CD4-positive, CD25-positive, alpha-beta regulatory T cell (primary cell): Measurements from ENCODE around the gene PPP1R1A. TPM values are rescaled to one million over a fixed set of nuclear protein-coding genes. Genes with fewer than 3 reads are reported as not detected.
A peak's percentile ranks its signal among the peaks of the same experiment; 100 is the strongest.

Source experiments
- ATAC-seq, 2 donors: fragments of 150-1000 bp; cut with Tn5 transposase; one replicate each; pipeline ENCODE4 v1.10.0; 2021; ENCODE audit warnings: low read depth in 2 of 2, moderate number of reproducible peaks in 2 of 2, moderate library complexity in 1 of 2
- DNase-seq, 3 donors: peaks; one replicate each; pipeline versions ENCODE4 v3.0.0 to v3.0.0-alpha.2; 2012 to 2022; ENCODE audit warnings: mixed read lengths in 1 of 3
- H3K27ac ChIP-seq: one replicate; pipeline ENCODE4 v1.7.0; 2013; ENCODE audit warnings: mild to moderate bottlenecking, low read length; ENCODE audit not compliant: insufficient read depth, poor library complexity, severe bottlenecking
- H3K27me3 ChIP-seq: one replicate; pipeline ENCODE4 v1.7.0; 2013; ENCODE audit warnings: low read length; ENCODE audit not compliant: control insufficient read depth, insufficient read depth
- H3K36me3 ChIP-seq: one replicate; pipeline ENCODE4 v1.7.0; 2013; ENCODE audit warnings: mild to moderate bottlenecking, low read length, moderate library complexity; ENCODE audit not compliant: control insufficient read depth, insufficient read depth
- H3K4me1 ChIP-seq: 2 replicates; pipeline ENCODE4 v1.7.0; 2013; ENCODE audit warnings: mild to moderate bottlenecking, low read length; ENCODE audit not compliant: insufficient read depth, control insufficient read depth, poor library complexity, severe bottlenecking
- H3K4me3 ChIP-seq: one replicate; pipeline ENCODE4 v1.7.0; 2013; ENCODE audit warnings: low read depth, mild to moderate bottlenecking, low read length, moderate library complexity
- H3K9me3 ChIP-seq, 2 experiments: 1 replicate in 1 of 2; 2 replicates in 1 of 2; pipeline ENCODE4 v1.7.0; 2013; ENCODE audit warnings: low read length in 2 of 2, mild to moderate bottlenecking in 1 of 2, moderate library complexity in 1 of 2; ENCODE audit not compliant: control insufficient read depth in 2 of 2
- H3K27ac Mint-ChIP-seq, 3 donors: one replicate each; pipeline ENCODE4 v1.8.0; 2020 to 2022; ENCODE audit warnings: mild to moderate bottlenecking in 3 of 3, mixed read lengths in 3 of 3, moderate library complexity in 2 of 3
- H3K27me3 Mint-ChIP-seq: one replicate; pipeline ENCODE4 v1.8.0; 2022; ENCODE audit warnings: mild to moderate bottlenecking, mixed read lengths
- H3K36me3 Mint-ChIP-seq: one replicate; pipeline ENCODE4 v1.8.0; 2020; ENCODE audit warnings: mixed read lengths
- H3K4me1 Mint-ChIP-seq, 4 donors: one replicate each; pipeline ENCODE4 v1.8.0; 2020 to 2022; ENCODE audit warnings: mixed read lengths in 4 of 4, mild to moderate bottlenecking in 1 of 4
- H3K4me3 Mint-ChIP-seq, 4 donors: one replicate each; pipeline ENCODE4 v1.8.0; 2020 to 2022; ENCODE audit warnings: mild to moderate bottlenecking in 4 of 4, mixed read lengths in 4 of 4, moderate library complexity in 3 of 4
- H3K9me3 Mint-ChIP-seq, 7 donors: one replicate each; pipeline ENCODE4 v1.8.0; 2020 to 2022; ENCODE audit warnings: mixed read lengths in 7 of 7, mild to moderate bottlenecking in 3 of 7, moderate library complexity in 2 of 7
- polyA plus RNA-seq, 4 donors: library from polyadenylated mRNA; unstranded; fragments of 300-500 nt; fragmentation: Illumina TruSeq; gene quantifications; one replicate each; pipeline ENCODE4 v1.2.3, GENCODE V29; 2021
- total RNA-seq: library from RNA; stranded (reverse); gene quantifications from one replicate; pipeline ENCODE4 v1.2.3, GENCODE V29; 2022

The PPP1R1A gene
- total and polyA plus RNA-seq, 5 donors from 2014 or later: not detected

DNA sequence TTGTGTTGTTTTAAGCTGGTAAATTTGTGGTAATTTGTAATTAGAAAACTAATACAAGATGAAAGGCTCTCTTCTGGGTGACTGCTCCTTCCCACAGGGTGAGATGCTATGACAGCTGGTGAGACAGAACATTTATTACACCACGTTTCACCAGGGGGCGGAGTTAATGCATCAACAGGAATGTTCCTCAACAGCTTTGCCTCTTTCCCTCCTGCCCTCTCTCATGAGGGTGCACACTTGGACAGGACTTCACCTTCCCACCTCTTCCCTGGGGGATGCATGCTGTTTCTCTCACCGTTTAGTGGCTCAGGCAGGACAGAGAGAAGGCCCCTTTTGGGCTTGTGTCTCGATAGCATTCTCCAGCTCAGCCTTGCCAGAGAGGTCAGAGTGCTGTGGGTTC, 13.4 kb upstream of the PPP1R1A start:
- no peak overlapping the region for H3K4me3 Mint-ChIP-seq
- Histone ChIP-seq H3K4me1 (no peaks in the 10 kb centered on the region), H3K36me3 (no peaks in the 10 kb centered on the region), H3K27ac (no peak overlapping the region), H3K27me3 (no peaks in the 10 kb centered on the region), H3K4me3 (no peak overlapping the region), H3K9me3 (no peaks in the 10 kb centered on the region)
- no peaks in the 10 kb centered on the region for H3K9me3 Mint-ChIP-seq
- no peak for ATAC-seq
- no peak for DNase-seq
- H3K4me1 Mint-ChIP-seq: peaks cover 4 to 6% (median 6%) of the 10 kb centered on the region in 4 donors
- no peaks in the 10 kb centered on the region for H3K36me3 Mint-ChIP-seq
- peaks cover 14% of the 10 kb centered on the region for H3K27me3 Mint-ChIP-seq
- H3K27ac Mint-ChIP-seq: no peak overlapping the region

DNA sequence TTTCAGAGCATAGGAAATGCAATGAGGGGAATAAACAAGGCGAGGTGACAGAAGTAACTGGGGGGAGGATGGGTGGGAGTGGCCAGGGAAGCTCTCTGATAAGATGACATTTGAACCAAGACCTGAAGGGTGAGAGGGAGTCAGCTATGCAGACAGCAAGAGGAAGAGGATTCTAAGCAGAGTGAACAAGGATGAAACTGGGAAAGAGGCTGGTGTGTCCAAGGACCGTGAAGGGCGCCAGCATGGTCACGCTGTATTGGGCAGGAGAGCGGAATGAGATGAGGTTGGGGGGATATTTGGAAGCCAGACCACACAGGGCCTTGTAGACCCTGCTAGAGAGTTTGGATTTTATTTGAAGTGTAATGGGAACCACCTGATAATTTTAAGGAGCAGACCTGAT, 10.5 kb upstream of the PPP1R1A start:
- ATAC-seq: no peak
- Histone ChIP-seq H3K4me3 (no peak overlapping the region), H3K36me3 (no peaks in the 10 kb centered on the region), H3K27me3 (no peaks in the 10 kb centered on the region), H3K27ac (no peak overlapping the region), H3K4me1 (no peaks in the 10 kb centered on the region), H3K9me3 (no peaks in the 10 kb centered on the region)
- Mint-ChIP-seq H3K4me1 (peaks cover 6 to 11% (median 9%) of the 10 kb centered on the region in 4 donors), H3K9me3 (no peaks in the 10 kb centered on the region), H3K36me3 (no peaks in the 10 kb centered on the region), H3K27ac (peak overlapping the region in 1 of 3 donors; percentile 22), H3K27me3 (peaks cover 17% of the 10 kb centered on the region), H3K4me3 (no peak overlapping the region)
- DNase-seq: no peak

DNA sequence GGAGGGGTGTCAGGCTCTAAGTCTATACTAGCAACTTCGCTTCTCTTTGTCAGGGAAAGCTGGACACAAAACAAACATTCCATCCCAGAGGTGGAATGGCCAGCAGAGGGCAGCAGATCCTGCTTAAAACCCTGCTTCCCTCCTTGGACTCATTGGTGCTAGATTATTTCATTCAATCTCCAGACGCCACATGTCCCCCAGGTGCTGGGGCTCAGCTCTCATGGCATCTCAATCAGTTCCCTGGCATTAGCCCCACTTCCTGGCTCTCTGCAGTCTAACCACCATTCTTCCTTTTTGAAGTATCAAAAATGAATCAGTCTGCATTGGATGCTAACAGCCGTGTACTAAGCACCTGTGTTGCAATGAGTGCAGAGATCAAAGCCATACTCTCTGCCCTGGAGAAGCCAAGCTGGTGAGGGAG, 8.1 kb upstream of the PPP1R1A start:
- Histone ChIP-seq H3K36me3 (no peaks in the 10 kb centered on the region), H3K4me3 (no peak overlapping the region), H3K27ac (no peak overlapping the region), H3K9me3 (no peaks in the 10 kb centered on the region), H3K4me1 (no peaks in the 10 kb centered on the region), H3K27me3 (no peaks in the 10 kb centered on the region)
- Mint-ChIP-seq H3K36me3 (no peaks in the 10 kb centered on the region), H3K27me3 (peaks cover 24% of the 10 kb centered on the region), H3K4me3 (no peak overlapping the region), H3K4me1 (peaks cover 0 to 5% (median 4%) of the 10 kb centered on the region in 4 donors), H3K9me3 (no peaks in the 10 kb centered on the region), H3K27ac (no peak overlapping the region)
- no peak for ATAC-seq
- peak in 2 of 3 donors; percentile 20 to 42 for DNase-seq

DNA sequence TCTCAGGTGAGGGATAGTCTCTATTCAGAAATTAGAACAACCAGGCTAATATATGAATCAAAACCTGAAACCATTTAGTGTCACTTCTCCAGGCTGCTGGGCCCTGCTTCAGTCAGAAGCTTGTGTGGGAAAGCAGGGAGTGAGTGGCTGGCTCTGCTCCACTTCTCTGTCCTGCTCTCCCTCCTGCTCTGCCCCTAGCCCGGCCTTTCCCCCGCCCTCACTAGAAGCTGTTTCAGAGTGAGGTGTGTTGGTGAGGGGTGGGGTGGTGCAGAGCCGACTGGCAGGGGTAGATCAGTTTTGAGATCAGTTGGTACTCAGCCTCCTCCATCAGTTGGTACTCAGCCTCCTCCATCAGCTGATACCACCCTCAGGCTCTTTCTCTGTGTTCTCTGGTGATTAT, 7.0 kb upstream of the PPP1R1A start:
- H3K36me3 Mint-ChIP-seq: no peaks in the 10 kb centered on the region
- DNase-seq (no peak), ATAC-seq (no peak)
- no peaks in the 10 kb centered on the region for H3K36me3 ChIP-seq
- no peak overlapping the region for H3K4me3 ChIP-seq
- H3K9me3 Mint-ChIP-seq: peaks cover 0 to 2% (median 0%) of the 10 kb centered on the region in 7 donors
- H3K27ac Mint-ChIP-seq: no peak overlapping the region
- H3K4me1 ChIP-seq: no peaks in the 10 kb centered on the region
- no peaks in the 10 kb centered on the region for H3K27me3 ChIP-seq
- H3K27ac ChIP-seq: no peak overlapping the region
- H3K4me1 Mint-ChIP-seq: peaks cover 0 to 5% (median 4%) of the 10 kb centered on the region in 4 donors
- H3K27me3 Mint-ChIP-seq: peaks cover 30% of the 10 kb centered on the region
- H3K4me3 Mint-ChIP-seq: no peak overlapping the region
- H3K9me3 ChIP-seq: no peaks in the 10 kb centered on the region

DNA sequence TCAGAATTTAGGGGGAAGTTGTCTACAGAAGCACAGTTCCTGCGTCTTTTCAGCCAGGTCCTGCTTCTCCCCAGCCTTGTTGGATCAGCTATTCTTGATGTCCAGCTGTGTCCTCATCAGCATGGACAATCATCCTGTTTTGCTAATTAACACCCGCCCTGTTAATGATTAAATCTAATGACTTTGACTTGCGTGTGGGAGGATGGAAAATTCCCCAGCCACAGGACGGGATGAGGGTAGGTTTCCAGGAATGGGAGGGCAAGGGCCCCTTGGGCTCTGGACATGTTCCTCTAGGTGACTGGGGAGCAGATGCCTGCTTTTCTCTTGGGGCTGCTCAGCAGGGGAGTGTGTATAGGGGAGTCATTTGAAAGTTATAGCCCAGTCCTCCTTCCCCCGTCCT, 5.3 kb upstream of the PPP1R1A start:
- no peak overlapping the region for H3K4me3 Mint-ChIP-seq
- no peak overlapping the region for H3K27ac Mint-ChIP-seq
- no peak overlapping the region for H3K4me3 ChIP-seq
- no peaks in the 10 kb centered on the region for H3K4me1 ChIP-seq
- no peaks in the 10 kb centered on the region for H3K36me3 ChIP-seq
- ATAC-seq (no peak), DNase-seq (no peak)
- peaks cover 5 to 12% (median 7%) of the 10 kb centered on the region in 4 donors for H3K4me1 Mint-ChIP-seq
- peaks cover 0 to 2% (median 0%) of the 10 kb centered on the region in 7 donors for H3K9me3 Mint-ChIP-seq
- H3K27me3 Mint-ChIP-seq: peaks cover 46% of the 10 kb centered on the region
- H3K9me3 ChIP-seq: no peaks in the 10 kb centered on the region
- no peaks in the 10 kb centered on the region for H3K36me3 Mint-ChIP-seq
- no peak overlapping the region for H3K27ac ChIP-seq
- peaks cover 10% of the 10 kb centered on the region for H3K27me3 ChIP-seq

DNA sequence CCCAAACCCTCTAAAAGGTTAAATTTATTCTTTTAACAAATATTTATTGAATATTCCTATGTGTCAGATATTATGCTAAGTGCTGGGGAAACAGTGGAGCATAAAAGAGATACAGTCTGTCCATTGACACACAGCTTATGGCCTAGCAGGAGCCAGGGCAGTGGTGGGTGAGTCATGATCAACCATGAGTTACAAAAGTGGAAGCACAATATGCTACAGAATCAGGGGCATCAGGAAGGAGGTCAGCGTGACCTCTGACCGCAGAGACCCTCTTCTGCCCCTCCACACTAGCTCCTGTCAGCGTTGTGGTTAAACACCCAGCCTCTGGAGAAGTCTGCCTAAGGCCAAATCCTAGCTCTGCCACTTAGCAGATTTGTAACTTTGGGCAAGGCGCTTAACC, 4.7 kb upstream of the PPP1R1A start:
- Mint-ChIP-seq H3K36me3 (no peaks in the 10 kb centered on the region), H3K27ac (no peak overlapping the region), H3K9me3 (peaks cover 0 to 2% (median 0%) of the 10 kb centered on the region in 7 donors), H3K27me3 (peaks cover 48% of the 10 kb centered on the region), H3K4me3 (no peak overlapping the region), H3K4me1 (peaks cover 5 to 13% (median 8%) of the 10 kb centered on the region in 4 donors)
- Histone ChIP-seq H3K27ac (no peak overlapping the region), H3K4me1 (peaks cover 2% of the 10 kb centered on the region), H3K36me3 (no peaks in the 10 kb centered on the region), H3K27me3 (peaks cover 11% of the 10 kb centered on the region), H3K4me3 (no peak overlapping the region), H3K9me3 (no peaks in the 10 kb centered on the region)
- ATAC-seq (no peak), DNase-seq (no peak)

DNA sequence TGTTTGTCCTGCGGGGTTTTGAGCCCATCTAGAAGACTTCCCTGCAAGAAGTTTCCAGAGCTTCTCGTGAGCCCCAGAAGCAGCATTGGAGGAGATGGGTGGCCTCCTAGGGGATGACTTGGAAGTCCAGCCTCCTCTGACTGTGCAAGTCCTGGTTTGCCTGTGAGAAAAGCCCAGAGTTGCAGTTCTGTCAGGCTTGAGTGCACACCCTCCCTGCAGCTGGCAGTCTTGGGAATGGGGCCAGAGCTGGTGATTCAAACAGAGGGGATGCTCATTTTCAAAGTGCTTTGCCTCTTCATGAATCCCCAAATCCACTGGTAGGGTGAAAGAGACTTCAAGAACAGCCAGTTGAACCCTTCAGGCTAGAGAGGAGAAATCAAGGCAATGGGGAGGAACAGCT, 3.9 kb upstream of the PPP1R1A start:
- Mint-ChIP-seq H3K27ac (no peak overlapping the region), H3K36me3 (no peaks in the 10 kb centered on the region), H3K27me3 (peaks cover 51% of the 10 kb centered on the region), H3K9me3 (peaks cover 0 to 4% (median 0%) of the 10 kb centered on the region in 7 donors), H3K4me3 (no peak overlapping the region), H3K4me1 (peaks cover 5 to 13% (median 8%) of the 10 kb centered on the region in 4 donors)
- no peaks in the 10 kb centered on the region for H3K36me3 ChIP-seq
- H3K4me3 ChIP-seq: no peak overlapping the region
- no peak overlapping the region for H3K27ac ChIP-seq
- no peak for ATAC-seq
- DNase-seq: no peak
- no peaks in the 10 kb centered on the region for H3K9me3 ChIP-seq
- peaks cover 14% of the 10 kb centered on the region for H3K27me3 ChIP-seq
- peaks cover 3% of the 10 kb centered on the region for H3K4me1 ChIP-seq

DNA sequence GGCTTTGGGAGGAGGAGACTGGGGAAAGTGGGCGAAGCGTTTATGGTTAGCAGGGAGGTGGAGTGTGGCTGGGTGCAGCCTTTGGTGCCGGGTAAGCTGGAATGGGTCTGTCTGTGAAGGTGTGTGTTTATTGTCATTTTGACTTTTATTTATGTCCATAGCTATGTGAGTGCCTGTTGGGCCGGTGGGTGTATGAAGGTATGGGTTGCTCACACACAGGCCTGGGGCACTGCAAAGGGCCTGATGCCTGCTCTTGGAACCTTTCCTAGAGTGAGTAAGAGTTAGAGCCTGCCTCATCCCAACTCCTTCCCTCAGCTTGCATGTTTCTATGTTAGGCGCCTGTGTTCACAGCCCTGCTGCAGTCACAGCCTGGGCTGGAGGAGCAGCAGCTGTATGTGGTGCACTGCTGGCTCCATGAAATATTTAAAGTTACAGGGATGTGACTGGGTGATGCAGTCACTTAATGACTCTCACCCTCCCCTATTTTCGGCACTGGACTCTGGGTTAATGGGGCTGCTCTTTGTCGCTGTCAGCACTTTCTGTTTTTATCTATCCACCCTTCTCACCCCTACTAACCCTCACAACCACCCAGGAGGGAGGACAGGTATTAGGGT, 2.6 kb upstream of the PPP1R1A start:
- peaks cover 25% of the 10 kb centered on the region for H3K27me3 ChIP-seq
- DNase-seq (no peak), ATAC-seq (no peak)
- no peak overlapping the region for H3K27ac ChIP-seq
- peak overlapping the region in 1 of 4 donors; percentile 29 for H3K4me3 Mint-ChIP-seq
- H3K36me3 ChIP-seq: no peaks in the 10 kb centered on the region
- no peak overlapping the region for H3K4me3 ChIP-seq
- H3K9me3 Mint-ChIP-seq: peaks cover 0 to 4% (median 0%) of the 10 kb centered on the region in 7 donors
- no peak overlapping the region for H3K27ac Mint-ChIP-seq
- H3K27me3 Mint-ChIP-seq: peaks cover 54% of the 10 kb centered on the region
- H3K4me1 Mint-ChIP-seq: peaks cover 0 to 10% (median 5%) of the 10 kb centered on the region in 4 donors
- H3K9me3 ChIP-seq: no peaks in the 10 kb centered on the region
- no peaks in the 10 kb centered on the region for H3K36me3 Mint-ChIP-seq
- peaks cover 3% of the 10 kb centered on the region for H3K4me1 ChIP-seq
